Measurements from ENCODE around the gene ZSWIM4.

DNA sequence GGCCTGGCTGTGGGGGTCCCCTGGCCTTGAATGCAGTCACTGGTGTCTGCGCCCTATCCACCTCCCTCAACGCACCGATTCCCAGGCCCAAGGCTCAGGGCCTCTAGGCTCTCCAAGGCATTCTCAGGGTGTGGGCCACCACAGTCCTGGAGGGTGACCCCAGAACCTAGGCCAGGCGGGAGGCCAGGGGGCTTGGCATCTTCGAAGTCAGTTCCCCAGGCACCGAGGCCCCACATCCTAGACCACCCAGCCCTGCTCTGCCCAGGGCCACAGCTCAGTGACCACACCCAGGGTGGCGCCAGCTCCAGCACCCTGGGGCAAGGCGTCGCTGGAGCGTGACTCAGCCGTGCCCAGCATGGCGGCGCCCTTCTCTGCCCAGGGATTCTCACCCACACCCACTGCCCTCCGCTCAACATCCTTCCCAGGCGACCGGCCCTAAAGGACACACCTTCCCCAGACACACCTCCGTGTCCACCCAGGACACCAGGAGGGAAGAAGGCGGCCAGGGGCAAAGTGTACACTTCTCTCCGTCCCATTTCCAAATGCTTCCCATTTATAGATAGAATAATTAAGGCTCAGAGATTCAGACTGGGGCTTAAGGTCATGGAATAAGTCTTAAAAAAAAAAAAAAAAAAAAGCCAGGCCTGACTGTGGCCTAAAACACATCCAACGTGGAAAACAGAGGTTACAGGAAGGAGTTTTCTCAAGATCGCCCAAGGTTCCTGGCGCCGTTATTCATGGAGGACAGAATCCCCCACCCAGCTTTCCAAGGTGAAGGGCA lies 45.3 kb downstream of the ZSWIM4 start:
- TF ChIP-seq POLR2A (IDR thresholded peaks at IDR 0.05; ENCODE audit: low read length) (peak; percentile 83), GATA1 (IDR thresholded peaks at IDR 0.05; ENCODE audit: low read depth, low read length) (no peak)
